NCI-H82 (cell line): ENCODE data around the gene ZFP14.
"Not testable (repeated sequence)": the region's sequence is repeated elsewhere in the genome, so short reads cannot be mapped to it uniquely, and the experiment has no call there.

ENCODE experiments used
- DNase-seq: peaks from one replicate; lab custom pipeline; 2025; lab: John Stamatoyannopoulos, UW

The ZFP14 gene

GRCh38 chr19:36330216-36330615 is 48.8 kb downstream of the ZFP14 start:
- DNase-seq = no peak

- not testable (repeated sequence) for DNase-seq
These were observed 49.5 kb downstream of the ZFP14 start for GRCh38 chr19:36329534-36329933.

- DNase-seq = not testable (repeated sequence)
These were observed 52.4 kb downstream of the ZFP14 start for GRCh38 chr19:36326649-36327048.

- DNase-seq = not testable (repeated sequence)
These were observed 63.8 kb downstream of the ZFP14 start for GRCh38 chr19:36315164-36315563.

GRCh38 chr19:36314053-36314452 is 64.9 kb downstream of the ZFP14 start:
- DNase-seq = not testable (repeated sequence)

GRCh38 chr19:36311098-36311760 is 67.8 kb downstream of the ZFP14 start:
- not testable (repeated sequence) for DNase-seq

GRCh38 chr19:36310416-36310990 is 68.5 kb downstream of the ZFP14 start:
- DNase-seq = not testable (repeated sequence)

GRCh38 chr19:36309759-36310158 is 69.2 kb downstream of the ZFP14 start:
- not testable (repeated sequence) for DNase-seq

- DNase-seq = not testable (repeated sequence)
These were observed 69.7 kb downstream of the ZFP14 start for GRCh38 chr19:36309309-36309708.

GRCh38 chr19:36292317-36292716 is 86.7 kb downstream of the ZFP14 start:
- not testable (repeated sequence) for DNase-seq
